Hepatocyte (in vitro differentiated cells): ENCODE measurements around the gene MIGA2. TPM values are rescaled to one million over a fixed set of nuclear protein-coding genes. Genes with fewer than 3 reads are reported as not detected.

Experiments used
- DNase-seq: peaks from one replicate; pipeline ENCODE4 v3.0.0-alpha.2; 2016; ENCODE audit warnings: low spot score
- H2AFZ ChIP-seq: fragments of 200-600 bp; sonication (generic); 2 replicates; pipeline ENCODE4 v1.6.0; 2016; ENCODE audit warnings: antibody characterized with exemption, mild to moderate bottlenecking
- H3K27ac ChIP-seq: fragments of 200-600 bp; sonication (generic); 2 replicates; pipeline ENCODE4 v1.5.1; 2016; ENCODE audit warnings: mild to moderate bottlenecking
- H3K27me3 ChIP-seq: fragments of 200-600 bp; sonication (generic); 2 replicates; pipeline ENCODE4 v1.6.1; 2016
- H3K36me3 ChIP-seq: fragments of 200-600 bp; sonication (generic); replicated peaks from 2 replicates; pipeline ENCODE4 v1.5.1; 2016; ENCODE audit warnings: low read depth; ENCODE audit not compliant: insufficient read depth
- H3K4me1 ChIP-seq: fragments of 200-600 bp; sonication (generic); 2 replicates; pipeline ENCODE4 v1.5.1; 2016; ENCODE audit warnings: mild to moderate bottlenecking, moderate library complexity; ENCODE audit not compliant: insufficient read depth
- H3K4me2 ChIP-seq: fragments of 200-600 bp; sonication (generic); 2 replicates; pipeline ENCODE4 v1.6.0; 2016
- H3K4me3 ChIP-seq: fragments of 200-600 bp; sonication (generic); 2 replicates; pipeline ENCODE4 v1.5.1; 2016; ENCODE audit warnings: mild to moderate bottlenecking
- H3K79me2 ChIP-seq: fragments of 200-600 bp; sonication (generic); 2 replicates; pipeline ENCODE4 v1.6.0; 2017; ENCODE audit warnings: mild to moderate bottlenecking
- H3K9me2 ChIP-seq: fragments of 200-600 bp; sonication (generic); replicated peaks from 2 replicates; pipeline ENCODE4 v1.6.0; 2017; ENCODE audit warnings: mild to moderate bottlenecking; ENCODE audit not compliant: insufficient read depth
- H3K9me3 ChIP-seq: fragments of 200-600 bp; sonication (generic); 2 replicates; pipeline ENCODE4 v1.5.1; 2016; ENCODE audit warnings: low read depth, mild to moderate bottlenecking
- H4K20me1 ChIP-seq: fragments of 200-600 bp; sonication (generic); 2 replicates; pipeline ENCODE4 v1.6.0; 2016; ENCODE audit warnings: mild to moderate bottlenecking; ENCODE audit not compliant: insufficient read depth, poor library complexity, severe bottlenecking
- EZH2 ChIP-seq: fragments of 200-600 bp; sonication (generic); IDR thresholded peaks from 2 replicates; pipeline ENCODE4 v1.6.1; 2016; ENCODE audit warnings: antibody characterized with exemption, mild to moderate bottlenecking, borderline replicate concordance
- EZH2phosphoT487 ChIP-seq: fragments of 200-600 bp; sonication (generic); IDR thresholded peaks from one replicate; pipeline ENCODE4 v1.6.1; 2018; ENCODE audit warnings: antibody characterized with exemption, mild to moderate bottlenecking, low read depth, moderate library complexity; ENCODE audit not compliant: unreplicated experiment, severe bottlenecking
- WGBS: methylation state at CpG from one replicate; pipeline ENCODE4 v1.1.6; 2016; ENCODE audit warnings: low lambda C conversion rate; ENCODE audit errors: missing lambda C conversion rate; 5-methylcytosine and 5-hydroxymethylcytosine counted together
- polyA plus RNA-seq: library from polyadenylated mRNA; unstranded; fragments of >200 nt; fragmentation: Nextera tagmentation; extraction: Ambion mirVana; gene quantifications from 2 replicates; pipeline ENCODE4 v1.2.1, GENCODE V29; 2016
- total RNA-seq: library from RNA; depleted of rRNA; stranded (reverse); fragments of >200 nt; gene quantifications from 2 replicates; pipeline ENCODE4 v1.2.3, GENCODE V29; 2014
- TF ChIP-seq, protein P1 (sequence below): fragments of 200-600 bp; sonication (generic); IDR thresholded peaks from 2 replicates; pipeline ENCODE4 v1.5.1; 2016; ENCODE audit warnings: antibody characterized with exemption, mild to moderate bottlenecking; ENCODE audit not compliant: poor library complexity

Gene MIGA2
- total and polyA plus RNA-seq, 2 experiments from 2014 or later, result 23.4 to 29.5 TPM

- H2AFZ ChIP-seq, result no peak overlapping the region
- WGBS, result 96% methylated on average over 36 of the region's 37 CpGs
- no peak for DNase-seq
- no peak overlapping the region for H3K4me2 ChIP-seq
- H4K20me1 ChIP-seq, result no peaks in the 10 kb centered on the region
- no peaks in the 10 kb centered on the region for H3K27me3 ChIP-seq
- TF ChIP-seq, protein P1, sequence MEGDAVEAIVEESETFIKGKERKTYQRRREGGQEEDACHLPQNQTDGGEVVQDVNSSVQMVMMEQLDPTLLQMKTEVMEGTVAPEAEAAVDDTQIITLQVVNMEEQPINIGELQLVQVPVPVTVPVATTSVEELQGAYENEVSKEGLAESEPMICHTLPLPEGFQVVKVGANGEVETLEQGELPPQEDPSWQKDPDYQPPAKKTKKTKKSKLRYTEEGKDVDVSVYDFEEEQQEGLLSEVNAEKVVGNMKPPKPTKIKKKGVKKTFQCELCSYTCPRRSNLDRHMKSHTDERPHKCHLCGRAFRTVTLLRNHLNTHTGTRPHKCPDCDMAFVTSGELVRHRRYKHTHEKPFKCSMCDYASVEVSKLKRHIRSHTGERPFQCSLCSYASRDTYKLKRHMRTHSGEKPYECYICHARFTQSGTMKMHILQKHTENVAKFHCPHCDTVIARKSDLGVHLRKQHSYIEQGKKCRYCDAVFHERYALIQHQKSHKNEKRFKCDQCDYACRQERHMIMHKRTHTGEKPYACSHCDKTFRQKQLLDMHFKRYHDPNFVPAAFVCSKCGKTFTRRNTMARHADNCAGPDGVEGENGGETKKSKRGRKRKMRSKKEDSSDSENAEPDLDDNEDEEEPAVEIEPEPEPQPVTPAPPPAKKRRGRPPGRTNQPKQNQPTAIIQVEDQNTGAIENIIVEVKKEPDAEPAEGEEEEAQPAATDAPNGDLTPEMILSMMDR, result no peak
- no peak for TF ChIP-seq EZH2
- TF ChIP-seq EZH2phosphoT487, result no peak
- no peak overlapping the region for H3K27ac ChIP-seq
- H3K9me3 ChIP-seq, result no peaks in the 10 kb centered on the region
- H3K79me2 ChIP-seq, result no peaks in the 10 kb centered on the region
- H3K36me3 ChIP-seq, result no peaks in the 10 kb centered on the region
- H3K4me3 ChIP-seq, result no peak overlapping the region
- no peaks in the 10 kb centered on the region for H3K9me2 ChIP-seq
- no peaks in the 10 kb centered on the region for H3K4me1 ChIP-seq
Observed at GRCh38 chr9:129059796-129060785, 23.7 kb downstream of the MIGA2 start.

DNA sequence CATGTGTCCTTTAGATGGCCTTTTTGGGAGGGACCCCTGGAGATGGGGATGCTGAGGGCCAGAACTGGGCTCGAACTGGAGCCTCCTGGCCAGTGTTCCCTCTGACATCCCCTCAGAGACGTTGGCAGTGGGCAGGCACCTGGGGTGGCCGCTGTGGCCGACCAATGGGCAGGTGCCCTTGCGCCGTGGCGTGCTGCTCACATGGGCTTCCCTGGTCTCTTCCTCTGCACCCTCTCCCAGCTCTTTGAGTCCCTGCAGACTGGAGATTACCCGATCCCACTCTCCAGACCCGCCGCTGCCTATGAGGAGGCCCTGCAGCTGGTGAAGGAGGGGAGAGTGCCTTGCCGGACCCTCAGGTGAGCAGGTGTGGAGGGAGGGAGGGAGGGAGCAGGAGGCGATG is 24.6 kb downstream of the MIGA2 start:
- Histone ChIP-seq H3K4me1 (no peaks in the 10 kb centered on the region), H3K27ac (no peak overlapping the region), H3K9me2 (no peaks in the 10 kb centered on the region), H3K4me3 (no peak overlapping the region), H3K79me2 (no peaks in the 10 kb centered on the region), H3K9me3 (no peaks in the 10 kb centered on the region), H3K27me3 (no peaks in the 10 kb centered on the region), H3K4me2 (no peak overlapping the region), H4K20me1 (no peaks in the 10 kb centered on the region), H2AFZ (no peak overlapping the region), H3K36me3 (no peaks in the 10 kb centered on the region)
- 99% methylated on average over 12 of the region's 12 CpGs for WGBS
- DNase-seq, result no peak
- no peak for TF ChIP-seq EZH2phosphoT487
- TF ChIP-seq EZH2, result no peak
- TF ChIP-seq, protein P1, result no peak

GRCh38 chr9:129063061-129063460 is 26.6 kb downstream of the MIGA2 start:
- Histone ChIP-seq H3K36me3 (no peaks in the 10 kb centered on the region), H3K27me3 (no peaks in the 10 kb centered on the region), H3K4me3 (no peak overlapping the region), H4K20me1 (no peaks in the 10 kb centered on the region), H2AFZ (no peak overlapping the region), H3K27ac (no peak overlapping the region), H3K79me2 (no peaks in the 10 kb centered on the region), H3K9me3 (no peaks in the 10 kb centered on the region), H3K4me1 (no peaks in the 10 kb centered on the region), H3K9me2 (no peaks in the 10 kb centered on the region), H3K4me2 (no peak overlapping the region)
- 95% methylated on average over 8 of the region's 9 CpGs for WGBS
- TF ChIP-seq EZH2 (no peak), EZH2phosphoT487 (no peak)
- TF ChIP-seq, protein P1, result no peak
- no peak for DNase-seq
